B cell (primary cell): Measurements from ENCODE around the gene CTNNA1. TPM values are rescaled to one million over a fixed set of nuclear protein-coding genes. Genes with fewer than 3 reads are reported as not detected.

Source experiments
- ATAC-seq: fragments of 200-7000 bp; cut with Tn5 transposase; one replicate; pipeline ENCODE4 v1.10.0; 2021; ENCODE audit warnings: low read depth, mild to moderate bottlenecking, moderate number of reproducible peaks, moderate library complexity
- CTCF ChIA-PET: fragments of 350-600 bp; sonication (Branson Sonifier 250); formaldehyde crosslinking; loops from one replicate; lab custom pipeline; 2021; ENCODE audit warnings: antibody characterized with exemption, inconsistent platforms; lab: Charles Lee
- POLR2A ChIA-PET: fragments of 350-600 bp; sonication (Branson Sonifier 250); formaldehyde crosslinking; loops from one replicate; lab custom pipeline; 2021; ENCODE audit warnings: antibody characterized with exemption; lab: Charles Lee
- DNase-seq: peaks from one replicate; pipeline ENCODE4 v3.0.0; 2013
- H2AFZ ChIP-seq: 2 replicates; pipeline ENCODE4 v1.6.1; 2012; ENCODE audit warnings: mild to moderate bottlenecking, low read depth, low read length; ENCODE audit not compliant: insufficient read depth, poor library complexity, severe bottlenecking
- H3K27ac ChIP-seq, 2 donors: 1 replicate in 1 of 2; 2 replicates in 1 of 2; pipeline ENCODE4 v1.5.1; 2012 to 2013; ENCODE audit warnings: low read length in 2 of 2, mild to moderate bottlenecking in 2 of 2, moderate library complexity in 1 of 2
- H3K27me3 ChIP-seq, 4 experiments: fragments of 200-600 bp in 1 of 4; sonication (generic) in 1 of 4; replicated peaks in 1 of 4; 1 replicate in 2 of 4; 2 replicates in 2 of 4; pipeline versions ENCODE4 v1.6.1 to v1.7.0; 2013 to 2016; ENCODE audit warnings: low read length in 3 of 4, mild to moderate bottlenecking in 2 of 4, mixed read lengths in 1 of 4, moderate library complexity in 1 of 4; ENCODE audit not compliant: insufficient read depth in 4 of 4, control insufficient read depth in 3 of 4; ENCODE audit errors: control extremely low read depth in 1 of 4
- H3K36me3 ChIP-seq, 2 experiments: replicated peaks in 1 of 2; 1 replicate in 1 of 2; 2 replicates in 1 of 2; pipeline versions ENCODE4 v1.6.1 to v1.7.1; 2013; ENCODE audit warnings: low read length in 1 of 2; ENCODE audit not compliant: insufficient read depth in 2 of 2, control insufficient read depth in 1 of 2; ENCODE audit errors: control extremely low read depth in 1 of 2, extremely low read depth in 1 of 2
- H3K4me1 ChIP-seq, 2 donors: fragments of 200-600 bp in 1 of 2; sonication (generic) in 1 of 2; 1 replicate in 1 of 2; 2 replicates in 1 of 2; pipeline versions ENCODE4 v1.5.1 to v1.6.1; 2013 to 2017; ENCODE audit warnings: low read length in 2 of 2; ENCODE audit not compliant: control insufficient read depth in 2 of 2, insufficient read depth in 2 of 2
- H3K4me2 ChIP-seq: replicated peaks from 2 replicates; pipeline ENCODE3; 2012; ENCODE audit warnings: mild to moderate bottlenecking, low read depth, low read length; ENCODE audit not compliant: poor library complexity, severe bottlenecking
- H3K4me3 ChIP-seq, 5 experiments: fragments of 200-600 bp in 1 of 5; sonication (generic) in 1 of 5; 1 replicate in 3 of 5; 2 replicates in 2 of 5; pipeline versions ENCODE4 v1.5.1 to v1.7.0; 2011 to 2016; ENCODE audit warnings: low read length in 4 of 5, mild to moderate bottlenecking in 4 of 5, low read depth in 2 of 5, control low read depth in 1 of 5, moderate library complexity in 1 of 5; ENCODE audit not compliant: insufficient read depth in 1 of 5; ENCODE audit errors: control extremely low read depth in 1 of 5, extremely low read depth in 1 of 5
- H3K79me2 ChIP-seq: fragments of 200-600 bp; sonication (generic); one replicate; pipeline ENCODE4 v1.6.0; 2016; ENCODE audit warnings: low read length; ENCODE audit not compliant: control insufficient read depth, insufficient read depth
- H3K9ac ChIP-seq: fragments of 200-600 bp; sonication (generic); 2 replicates; pipeline ENCODE4 v1.6.1; 2017; ENCODE audit warnings: mild to moderate bottlenecking, low read length, moderate library complexity
- H3K9me3 ChIP-seq, 3 donors: one replicate each; pipeline versions ENCODE4 v1.6.1 to v1.7.1; 2013; ENCODE audit warnings: low read length in 2 of 3; ENCODE audit not compliant: control insufficient read depth in 2 of 3, insufficient read depth in 1 of 3; ENCODE audit errors: control extremely low read depth in 1 of 3
- H4K20me1 ChIP-seq: 2 replicates; pipeline ENCODE4 v1.6.0; 2012; ENCODE audit warnings: mild to moderate bottlenecking, low read length; ENCODE audit not compliant: insufficient read depth, control insufficient read depth, poor library complexity, severe bottlenecking
- H3K27ac Mint-ChIP-seq: one replicate; pipeline ENCODE4 v1.8.0; 2021; ENCODE audit warnings: mixed read lengths
- H3K27me3 Mint-ChIP-seq: one replicate; pipeline ENCODE4 v1.8.0; 2021; ENCODE audit warnings: mixed read lengths
- H3K4me1 Mint-ChIP-seq: one replicate; pipeline ENCODE4 v1.8.0; 2021; ENCODE audit warnings: mixed read lengths
- H3K4me3 Mint-ChIP-seq: one replicate; pipeline ENCODE4 v1.8.0; 2021; ENCODE audit warnings: mixed read lengths
- H3K9me3 Mint-ChIP-seq: one replicate; pipeline ENCODE4 v1.8.0; 2022; ENCODE audit warnings: mixed read lengths; ENCODE audit not compliant: insufficient read depth
- CTCF ChIP-seq: fragments of 200-600 bp; IDR thresholded peaks from one replicate; pipeline ENCODE4 v1.8.0; 2022; ENCODE audit warnings: antibody characterized with exemption, mild to moderate bottlenecking
- EZH2 ChIP-seq: IDR thresholded peaks from 2 replicates; pipeline ENCODE4 v1.6.1; 2012; ENCODE audit warnings: borderline replicate concordance, low read depth, mild to moderate bottlenecking, moderate library complexity, low read length; ENCODE audit not compliant: insufficient read depth, poor library complexity, severe bottlenecking
- WGBS: methylation state at CpG from one replicate; pipeline ENCODE4 v1.1.5; 2013; ENCODE audit warnings: missing lambda C conversion rate; ENCODE audit not compliant: insufficient coverage; 5-methylcytosine and 5-hydroxymethylcytosine counted together
- intact Hi-C: fragments of 100-400 bp; cut with micrococcal nuclease; formaldehyde crosslinking; loops from one replicate; pipeline ENCODE4 v1.10.0; 2022
- polyA plus RNA-seq: library from polyadenylated mRNA; depleted of rRNA; stranded (reverse); fragments of >200 nt; gene quantifications from 2 replicates; pipeline ENCODE4 v1.2.3, GENCODE V29; 2012
- total RNA-seq, 2 donors: library from RNA; stranded (reverse); fragments of 120-200 nt in 1 of 2; gene quantifications; 1 replicate in 1 of 2; 2 replicates in 1 of 2; pipeline versions ENCODE4 v1.2.3 to v1.2.4, GENCODE V29; 2013 to 2022

CTNNA1 gene
- total and polyA plus RNA-seq, 2 donors (not counting 1 experiment from before 2014, with no cell fraction given), result 22.7 to 96.0 TPM

- H3K27me3 Mint-ChIP-seq, result no peaks in the 10 kb centered on the region
- Histone ChIP-seq H3K27ac (no peak overlapping the region), H3K27me3 (no peaks in the 10 kb centered on the region), H3K9ac (no peak overlapping the region), H3K4me3 (no peak overlapping the region), H4K20me1 (no peaks in the 10 kb centered on the region), H2AFZ (no peak overlapping the region), H3K9me3 (no peaks in the 10 kb centered on the region), H3K36me3 (no peaks in the 10 kb centered on the region), H3K4me2 (no peak overlapping the region), H3K79me2 (no peaks in the 10 kb centered on the region), H3K4me1 (no peaks in the 10 kb centered on the region)
- H3K4me3 Mint-ChIP-seq, result no peak overlapping the region
- no peak overlapping the region for H3K27ac Mint-ChIP-seq
- CTCF ChIA-PET, result no interaction called here
- no peak for TF ChIP-seq CTCF
- TF ChIP-seq EZH2, result no peak
- H3K9me3 Mint-ChIP-seq, result no peaks in the 10 kb centered on the region
- DNase-seq (no peak), ATAC-seq (no peak)
- H3K4me1 Mint-ChIP-seq, result no peaks in the 10 kb centered on the region
- POLR2A ChIA-PET, result no interaction called here
- intact Hi-C loops, result no loop called here
Observed at GRCh38 chr5:138980441-138980840, 227.2 kb downstream of the CTNNA1 start.

GRCh38 chr5:138981131-138981530, 227.9 kb downstream of the CTNNA1 start:
- H3K27ac Mint-ChIP-seq, result no peak overlapping the region
- H3K4me2 ChIP-seq, result no peak overlapping the region
- WGBS, result 100% methylated on average over 2 of the region's 3 CpGs
- no peak for TF ChIP-seq EZH2
- no peak for TF ChIP-seq CTCF
- ATAC-seq, result no peak
- H3K27me3 Mint-ChIP-seq, result no peaks in the 10 kb centered on the region
- H3K4me3 ChIP-seq, result no peak overlapping the region
- no peak overlapping the region for H3K27ac ChIP-seq
- no peaks in the 10 kb centered on the region for H4K20me1 ChIP-seq
- H3K4me1 ChIP-seq, result no peaks in the 10 kb centered on the region
- POLR2A ChIA-PET, result no interaction called here
- H3K9me3 Mint-ChIP-seq, result no peaks in the 10 kb centered on the region
- no peak overlapping the region for H3K9ac ChIP-seq
- H2AFZ ChIP-seq, result no peak overlapping the region
- no peak for DNase-seq
- intact Hi-C loops, result no loop called here
- H3K36me3 ChIP-seq, result no peaks in the 10 kb centered on the region
- no peak overlapping the region for H3K4me3 Mint-ChIP-seq
- H3K79me2 ChIP-seq, result no peaks in the 10 kb centered on the region
- no peaks in the 10 kb centered on the region for H3K9me3 ChIP-seq
- CTCF ChIA-PET, result no interaction called here
- H3K4me1 Mint-ChIP-seq, result no peaks in the 10 kb centered on the region
- H3K27me3 ChIP-seq, result no peaks in the 10 kb centered on the region
